SHP77 (cell line): ENCODE measurements around the gene MYRFL.
A peak's percentile ranks its signal among the peaks of the same experiment; 100 is the strongest.

Experiments used
- DNase-seq, 2 experiments: peaks; one replicate each; lab custom pipeline; 2025; lab: John Stamatoyannopoulos, UW

The MYRFL gene

GRCh38 chr12:69898236-69898635, 73.2 kb downstream of the MYRFL start:
- no peak for DNase-seq

DNA sequence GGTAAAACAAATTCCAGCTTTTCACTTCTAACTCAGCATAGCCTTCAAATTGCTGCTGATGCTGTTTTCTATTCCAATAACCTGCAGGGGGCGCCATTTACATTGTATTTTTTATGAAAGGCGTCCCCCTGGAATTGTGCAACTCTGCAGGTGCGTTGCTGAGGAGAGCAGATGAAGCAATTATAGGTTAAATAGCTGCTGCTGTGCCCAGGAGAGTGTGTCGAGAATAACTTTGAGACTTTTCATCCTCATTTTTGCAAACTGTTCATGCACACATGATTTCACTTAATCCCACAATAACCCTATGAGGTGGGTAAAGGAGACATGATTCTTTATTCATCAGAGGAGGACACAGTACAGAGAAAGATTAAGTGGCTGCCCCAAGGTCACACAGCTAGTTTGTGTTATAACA, 75.7 kb downstream of the MYRFL start:
- DNase-seq = peak; percentile 80 to 84

DNA sequence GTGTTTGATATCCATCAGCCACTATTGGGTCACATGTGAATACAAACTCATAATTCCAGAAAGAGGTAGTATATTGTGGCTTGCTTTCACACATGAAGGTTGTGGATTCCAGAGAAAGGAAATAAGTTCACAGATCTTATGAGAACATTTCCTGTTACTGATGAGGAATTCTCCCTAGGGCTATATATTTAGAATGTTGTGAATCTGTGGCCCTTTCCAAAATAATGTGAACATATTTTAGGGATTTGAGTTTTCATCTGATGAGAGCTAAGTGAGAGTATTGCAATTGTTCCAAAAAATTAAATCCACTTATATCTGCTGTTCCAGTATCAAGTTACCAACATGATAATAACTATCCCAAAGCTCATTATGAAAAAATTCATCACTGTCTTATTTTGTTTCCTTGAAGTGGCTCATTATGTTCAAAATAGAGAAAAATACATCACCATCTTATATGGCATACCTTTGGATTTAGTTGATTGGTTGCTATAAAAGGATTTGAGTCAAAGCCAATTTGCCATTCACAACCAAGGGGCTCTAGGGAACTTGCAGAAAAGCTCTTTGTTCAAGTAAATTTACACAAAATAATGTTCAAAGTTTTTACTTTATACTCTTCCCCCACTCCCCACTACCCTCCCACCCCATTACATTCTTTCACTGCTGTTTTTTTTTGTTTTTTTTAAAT, 76.3 kb downstream of the MYRFL start:
- DNase-seq = no peak

DNA sequence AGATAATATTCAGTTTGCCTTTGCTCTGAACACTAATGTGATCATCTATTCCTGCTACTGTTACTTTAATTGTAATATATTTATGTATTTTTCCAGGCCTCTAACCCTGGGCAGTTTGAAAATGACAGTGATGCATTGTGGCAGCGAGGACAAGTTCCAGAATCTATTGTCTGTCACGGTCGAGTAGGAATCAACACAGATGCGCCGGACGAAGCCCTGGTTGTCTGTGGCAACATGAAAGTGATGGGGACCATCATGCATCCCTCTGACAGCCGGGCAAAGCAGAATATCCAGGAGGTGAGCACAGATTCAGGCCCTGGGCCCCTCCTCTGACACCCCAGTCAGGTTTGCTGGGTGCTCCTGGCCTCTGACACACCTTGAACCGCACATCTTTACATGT, 78.5 kb downstream of the MYRFL start:
- no peak for DNase-seq

GRCh38 chr12:69904777-69905176, 79.8 kb downstream of the MYRFL start:
- DNase-seq = no peak

- no peak for DNase-seq
Measured at GRCh38 chr12:69905801-69906200, 80.8 kb downstream of the MYRFL start.

DNA sequence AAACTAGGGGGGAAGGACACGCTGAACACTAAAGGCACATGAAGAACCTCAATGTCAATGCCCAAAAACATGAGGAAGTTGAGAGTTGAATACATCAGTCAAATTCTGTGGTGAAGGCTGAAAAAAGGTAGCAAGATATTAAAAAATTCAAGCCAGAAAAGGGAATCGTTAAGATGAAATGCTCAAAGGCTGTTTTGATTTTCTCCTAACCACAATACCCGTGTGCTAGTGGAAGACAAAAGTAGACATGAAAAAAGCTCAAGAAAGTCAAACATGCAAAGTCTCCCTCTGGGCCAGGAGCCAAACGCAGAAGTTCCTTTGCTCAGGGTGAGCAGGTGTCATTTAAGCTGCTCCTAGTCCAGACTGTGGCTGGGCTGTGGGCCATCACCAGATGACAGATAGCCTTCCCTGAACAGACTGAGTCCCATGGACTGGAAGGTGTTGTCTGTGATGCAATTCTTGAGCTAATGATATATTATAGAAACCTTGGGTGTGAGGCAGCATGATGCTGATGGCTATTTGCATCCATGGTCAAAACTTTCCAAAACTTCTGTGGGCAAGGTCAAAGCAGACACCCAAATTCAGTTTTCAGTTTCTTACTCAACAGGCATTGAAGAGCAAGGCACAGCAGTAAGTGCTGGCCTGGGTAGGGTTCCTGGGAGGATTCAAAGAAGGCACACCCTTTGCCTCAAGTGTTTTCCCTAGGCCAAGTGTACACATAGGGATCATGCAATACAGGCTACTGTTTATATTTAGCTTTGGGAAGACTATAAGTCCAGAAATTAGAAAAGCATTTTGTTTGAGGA, 81.6 kb downstream of the MYRFL start:
- DNase-seq = no peak

- DNase-seq = no peak
Measured at GRCh38 chr12:69908203-69908602, 83.2 kb downstream of the MYRFL start.

GRCh38 chr12:69910694-69911093, 85.7 kb downstream of the MYRFL start:
- no peak for DNase-seq

DNA sequence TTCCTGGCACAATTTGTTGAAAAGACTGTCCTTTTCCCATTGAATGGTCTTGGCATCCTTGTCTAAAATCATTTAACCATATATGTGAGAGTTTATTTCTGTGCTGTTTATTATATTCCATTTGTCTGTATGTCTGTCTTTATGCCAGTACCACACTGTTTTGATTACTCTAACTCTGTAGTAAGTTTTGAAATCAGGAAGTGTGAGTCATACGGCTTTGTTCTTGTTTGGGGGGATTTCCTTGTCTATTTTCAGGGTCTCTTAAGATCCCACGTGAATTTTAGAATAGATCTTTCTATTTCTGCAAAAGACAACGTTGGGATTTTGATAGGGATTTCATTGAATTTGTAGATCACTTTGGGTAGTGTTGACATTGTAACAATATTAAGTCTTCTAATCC, 88.5 kb downstream of the MYRFL start:
- no peak for DNase-seq

DNA sequence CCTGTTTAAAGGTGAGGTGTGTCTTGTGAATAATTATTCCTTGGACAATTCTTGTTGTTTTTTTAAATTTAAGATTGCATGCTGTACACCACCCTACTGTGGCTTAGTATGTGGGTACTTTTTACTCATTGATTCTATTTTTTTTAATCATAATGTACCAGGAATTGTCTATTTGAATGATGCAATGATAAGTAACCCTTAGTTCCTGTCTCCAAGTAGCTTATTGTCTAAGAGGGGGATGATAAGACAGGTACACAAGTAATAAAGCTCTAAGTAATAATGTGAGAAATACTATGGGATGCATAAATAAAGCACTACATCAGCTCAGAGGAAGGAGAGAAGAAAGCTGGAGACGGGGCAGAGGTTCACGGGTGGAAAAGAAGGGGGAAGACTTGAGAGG, 90.9 kb downstream of the MYRFL start:
- no peak for DNase-seq

GRCh38 chr12:69916544-69917235, 91.7 kb downstream of the MYRFL start:
- DNase-seq = no peak

GRCh38 chr12:69918287-69918686, 93.3 kb downstream of the MYRFL start:
- no peak for DNase-seq

- DNase-seq = no peak
Measured at GRCh38 chr12:69919495-69919894, 94.5 kb downstream of the MYRFL start.

DNA sequence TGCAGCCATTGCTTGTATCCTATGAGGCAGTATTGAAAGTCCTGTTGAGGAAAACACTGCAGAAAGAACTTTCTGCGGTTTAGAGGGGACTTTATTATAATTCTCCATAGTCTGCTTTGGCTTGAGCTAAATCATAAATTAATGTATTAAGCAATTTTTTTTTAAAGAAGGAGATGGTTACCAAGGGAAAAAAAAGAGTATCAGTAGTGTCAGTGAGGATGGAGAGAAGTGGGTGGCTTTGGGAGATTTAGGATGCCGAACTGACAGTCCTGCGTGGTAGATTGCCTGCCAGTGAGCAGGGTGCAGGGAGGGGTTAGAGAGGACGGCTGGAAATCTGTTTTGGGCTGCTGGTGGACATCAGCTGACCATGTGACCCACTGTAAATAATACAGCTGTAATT, 96.8 kb downstream of the MYRFL start:
- no peak for DNase-seq

GRCh38 chr12:69922999-69923398, 98.0 kb downstream of the MYRFL start:
- DNase-seq = no peak

GRCh38 chr12:69925291-69925690, 100.3 kb downstream of the MYRFL start:
- no peak for DNase-seq

- DNase-seq = no peak
Measured at GRCh38 chr12:69927164-69927563, 102.1 kb downstream of the MYRFL start.

GRCh38 chr12:69929125-69929524, 104.1 kb downstream of the MYRFL start:
- DNase-seq = no peak

- no peak for DNase-seq
Measured at GRCh38 chr12:69929531-69929930, 104.5 kb downstream of the MYRFL start.

- no peak for DNase-seq
Measured at GRCh38 chr12:69931569-69931968, 106.5 kb downstream of the MYRFL start.

DNA sequence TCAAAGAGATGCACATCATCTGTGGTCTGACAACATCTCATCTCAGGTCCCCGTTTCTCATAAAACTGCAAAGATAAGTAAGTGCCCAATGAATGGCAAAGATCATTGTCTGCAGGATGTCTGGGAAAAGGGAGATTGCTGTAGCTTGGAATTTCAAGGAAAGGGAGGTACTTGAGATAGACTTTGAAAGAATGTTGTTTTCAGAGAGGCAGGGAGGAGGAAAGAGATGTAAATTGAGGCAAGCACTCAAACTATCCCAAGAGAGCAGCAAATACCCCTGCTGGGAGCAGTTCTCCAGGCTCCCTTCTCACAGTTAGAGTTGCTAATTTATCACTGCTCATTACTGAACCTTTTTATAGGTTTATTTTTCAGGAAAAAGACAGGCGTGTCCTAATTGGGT, 107.1 kb downstream of the MYRFL start:
- no peak for DNase-seq
